Kidney tubule cell (primary cell): ENCODE results near the gene TMEM80.
"Not testable (repeated sequence)": the region's sequence is repeated elsewhere in the genome, so short reads cannot be mapped to it uniquely, and the experiment has no call there.

Experiments
- DNase-seq: peaks from one replicate; pipeline ENCODE4 v3.0.0-alpha.2; 2018; ENCODE audit warnings: low spot score

The TMEM80 gene

DNA sequence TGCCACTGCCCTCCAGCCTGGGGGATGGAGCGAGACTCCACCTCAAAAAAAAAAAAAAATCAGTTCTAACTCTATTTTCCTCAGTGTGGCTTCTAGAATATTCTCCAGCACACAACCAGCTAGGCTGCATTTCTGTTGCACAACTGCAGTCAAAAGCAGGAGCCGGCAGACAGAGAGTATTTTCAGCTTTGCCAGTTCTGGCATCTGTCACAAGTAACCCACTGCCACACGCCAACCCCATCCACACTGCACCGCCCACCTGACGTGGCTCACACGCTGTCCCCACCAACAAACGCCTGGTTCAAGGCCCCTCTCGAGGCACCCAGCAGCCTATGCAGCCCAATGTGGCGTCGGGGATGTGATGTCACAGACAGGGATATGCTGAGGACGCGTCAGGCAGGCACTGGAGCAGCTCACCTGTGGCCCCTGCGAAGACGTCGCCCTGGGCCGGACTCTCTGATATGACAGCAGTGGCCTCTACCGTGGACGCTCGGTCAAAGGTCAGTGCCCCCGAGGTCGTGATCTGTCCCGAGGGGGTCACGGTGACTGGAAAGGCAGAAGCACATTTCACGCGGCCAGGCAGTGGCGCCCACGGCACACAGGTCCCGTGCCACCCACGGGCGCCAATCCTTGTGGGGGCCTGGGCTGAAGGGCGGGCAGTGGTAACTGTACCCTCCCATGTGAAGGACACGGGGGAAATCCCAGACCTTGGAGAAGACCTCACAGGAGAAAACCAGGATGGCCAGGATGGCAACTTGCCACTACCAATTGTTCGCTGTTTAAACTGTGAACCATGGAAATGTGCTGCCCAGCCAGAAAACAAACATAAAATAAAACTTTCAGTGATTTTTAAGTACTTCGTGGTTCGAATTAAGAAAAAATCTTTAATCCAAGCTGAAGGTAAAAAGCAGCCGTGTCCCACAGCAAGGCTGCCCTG is 16.1 kb upstream of the TMEM80 start:
- no peak for DNase-seq

DNA sequence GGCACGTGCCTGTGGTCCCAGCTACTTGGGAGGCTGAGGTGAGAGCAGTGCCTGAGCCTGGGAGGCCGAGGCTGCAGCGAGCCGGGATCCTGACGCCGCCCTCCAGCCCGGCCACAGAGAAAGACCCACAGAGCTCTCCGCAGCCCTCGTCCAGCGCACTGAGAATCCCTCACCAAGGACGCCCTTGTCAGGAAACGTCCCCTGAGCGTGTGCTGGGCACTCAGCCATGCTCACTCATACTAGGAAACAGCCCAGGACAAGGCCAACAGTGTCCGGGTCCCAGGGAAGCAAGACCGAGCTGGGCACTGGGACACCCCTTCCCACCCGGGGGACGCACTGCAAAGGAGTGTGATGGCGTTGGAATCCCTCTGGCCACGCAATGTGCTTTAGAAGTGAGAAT is 15.1 kb upstream of the TMEM80 start:
- no peak for DNase-seq

DNA sequence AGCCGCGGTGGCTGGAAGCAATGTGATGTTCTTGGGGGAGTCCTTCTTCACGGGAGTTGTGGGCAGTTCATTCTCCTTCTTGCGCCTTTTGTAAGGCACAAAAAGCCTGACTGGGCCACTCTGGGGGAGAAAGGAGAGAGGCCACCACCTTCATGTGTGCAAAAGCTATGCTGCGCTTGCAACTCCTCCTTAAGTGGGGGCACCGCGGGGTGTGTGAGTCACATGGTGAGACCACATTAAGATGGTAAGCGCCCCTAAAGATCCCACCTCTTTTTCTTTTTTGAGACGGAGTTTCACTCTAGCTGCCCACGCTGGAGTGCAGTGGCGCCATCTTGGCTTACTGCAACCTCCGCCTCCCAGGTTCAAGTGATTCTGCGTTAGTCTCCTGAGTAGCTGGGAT is 14.6 kb upstream of the TMEM80 start:
- DNase-seq, result no peak

DNA sequence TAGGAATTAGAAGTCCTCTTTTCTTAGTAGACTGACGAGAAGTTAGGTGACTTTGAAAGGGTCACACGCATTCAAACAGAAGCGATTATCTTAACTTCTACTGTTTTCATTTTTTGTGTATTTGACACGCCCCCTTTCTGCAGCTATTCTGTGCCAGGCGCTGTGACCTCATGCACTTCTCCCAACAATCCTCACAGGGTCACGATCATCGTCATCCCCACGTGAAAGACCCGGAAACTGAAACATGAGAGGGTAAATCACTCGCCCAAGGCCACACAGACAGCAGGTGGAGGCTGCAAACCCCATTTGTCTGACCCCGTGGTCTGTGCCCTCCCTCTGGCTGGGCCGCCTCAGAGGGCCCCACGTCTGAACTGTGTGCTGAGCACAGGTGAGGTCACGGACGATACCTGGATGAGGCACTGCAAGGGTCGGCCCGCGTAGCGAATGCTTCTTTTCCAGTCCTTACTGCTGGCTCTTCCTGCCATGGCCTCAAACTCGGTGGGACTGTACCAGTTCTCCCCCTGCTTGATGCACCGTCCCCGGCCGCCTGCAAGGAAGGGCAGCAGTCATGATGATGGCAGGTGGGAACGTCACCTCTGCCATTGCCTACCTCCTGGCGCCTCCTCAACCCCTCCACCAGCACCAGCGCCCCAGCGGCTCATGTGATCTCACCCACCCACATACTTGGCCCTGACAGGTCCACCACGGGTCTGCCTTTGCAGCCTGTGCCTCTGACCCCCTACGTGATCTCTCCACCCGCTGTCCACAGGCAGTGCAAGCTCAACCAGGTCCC is 9.0 kb upstream of the TMEM80 start:
- DNase-seq, result no peak

DNA sequence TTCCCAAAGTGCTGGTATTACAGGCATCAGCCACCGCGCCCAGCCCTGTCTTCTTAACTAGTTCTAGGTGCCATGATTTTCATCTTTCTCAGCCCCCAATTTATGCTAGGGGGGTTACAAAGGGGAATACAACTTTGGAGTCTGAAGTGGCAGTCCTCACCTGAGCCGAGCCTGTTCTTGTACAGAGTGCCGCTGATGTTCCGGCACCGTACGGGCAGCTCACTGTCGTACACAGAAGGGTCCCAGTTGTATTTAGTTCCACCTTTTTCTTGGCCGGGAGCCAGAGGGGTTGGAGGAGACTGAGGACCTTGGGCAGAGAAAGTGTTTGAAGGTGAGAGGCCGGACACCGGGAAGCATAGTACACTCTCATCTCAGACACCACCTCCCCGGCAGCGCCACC is 7.9 kb upstream of the TMEM80 start:
- DNase-seq, result no peak

DNA sequence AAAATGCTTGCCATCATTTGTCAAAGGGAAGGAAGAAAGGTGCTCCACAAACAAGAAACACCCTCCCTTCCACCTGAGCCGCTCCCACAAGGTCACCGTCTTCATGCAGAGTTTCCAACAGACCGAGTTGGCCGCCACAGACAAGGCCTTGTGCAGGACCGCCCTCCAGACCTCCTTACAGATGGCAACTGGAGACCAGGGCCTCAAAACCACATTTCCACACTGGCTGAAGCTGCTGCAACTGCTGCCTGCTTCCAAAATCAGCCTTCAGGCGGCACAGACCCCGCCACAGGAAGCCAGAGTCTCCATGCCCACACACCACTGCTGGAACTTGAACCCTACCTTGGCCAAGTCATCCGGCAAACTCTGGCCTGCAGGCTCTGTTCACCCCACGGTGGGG is 6.9 kb upstream of the TMEM80 start:
- no peak for DNase-seq

- DNase-seq, result no peak
These were observed 6.0 kb upstream of the TMEM80 start for GRCh38 chr11:689625-690024.

DNA sequence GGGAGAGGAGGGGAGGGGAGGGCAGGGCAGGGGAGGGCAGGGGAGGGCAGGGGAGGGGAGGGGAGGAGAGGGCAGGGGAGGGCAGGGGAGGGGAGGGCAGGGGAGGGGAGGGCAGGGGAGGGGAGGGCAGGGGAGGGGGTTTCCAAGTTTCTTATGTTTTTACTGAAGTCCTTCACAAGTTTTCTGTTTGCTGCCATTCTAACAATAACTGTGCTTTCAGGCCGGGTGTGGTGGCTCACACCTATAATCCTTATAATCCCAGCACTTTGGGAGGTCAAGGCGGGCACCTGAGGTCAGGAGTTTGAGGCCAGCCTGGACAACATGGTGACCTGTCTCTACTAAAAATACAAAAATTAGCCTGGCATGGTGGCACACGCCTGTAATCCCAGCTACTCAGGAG is 5.4 kb upstream of the TMEM80 start:
- DNase-seq, result not testable (repeated sequence)

DNA sequence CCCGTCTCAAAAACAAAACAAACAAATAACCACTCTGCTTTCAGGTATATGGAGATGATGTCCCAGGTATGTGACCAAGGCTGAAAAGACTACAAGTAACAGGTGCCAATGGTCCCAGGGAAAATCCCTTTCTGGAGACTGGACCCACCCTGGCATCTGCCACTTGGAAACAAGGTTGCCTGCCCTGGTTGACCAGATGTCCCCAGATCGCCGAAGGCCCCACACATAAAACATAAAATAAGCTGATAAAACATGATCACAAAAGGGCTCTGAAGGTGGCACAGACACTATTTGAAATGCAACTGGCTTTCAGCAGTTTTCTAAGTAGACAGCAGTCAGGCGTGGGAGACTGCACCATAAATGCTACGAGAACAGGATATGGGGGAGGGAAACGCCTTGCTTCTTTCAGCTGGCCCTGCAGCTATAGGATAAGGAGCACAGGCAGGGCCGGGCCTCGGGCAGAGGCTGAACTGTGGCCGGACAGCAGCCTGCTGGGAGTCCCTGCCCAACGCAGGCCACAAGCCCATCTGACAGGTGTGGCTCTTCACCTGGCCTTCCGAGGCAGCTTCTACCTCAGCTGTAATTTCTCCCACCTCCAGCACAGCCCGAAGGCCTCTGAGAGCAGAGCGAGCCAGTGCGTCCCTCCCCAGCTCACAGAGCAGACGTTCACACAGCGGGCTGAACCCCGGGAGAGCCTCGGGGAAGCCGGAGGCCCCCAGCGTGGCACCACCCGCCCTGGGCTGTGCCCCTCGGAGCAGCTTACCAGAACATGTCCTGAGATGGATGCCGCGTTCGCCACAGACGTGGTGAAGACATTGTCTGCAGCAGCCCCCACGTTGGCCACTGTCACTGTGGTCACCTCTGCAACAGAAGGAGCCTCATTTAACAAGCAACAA is 4.6 kb upstream of the TMEM80 start:
- no peak for DNase-seq

GRCh38 chr11:691710-692590 is 3.7 kb upstream of the TMEM80 start:
- DNase-seq, result no peak

- DNase-seq, result no peak
These were observed 2.7 kb upstream of the TMEM80 start for GRCh38 chr11:692824-693414.

DNA sequence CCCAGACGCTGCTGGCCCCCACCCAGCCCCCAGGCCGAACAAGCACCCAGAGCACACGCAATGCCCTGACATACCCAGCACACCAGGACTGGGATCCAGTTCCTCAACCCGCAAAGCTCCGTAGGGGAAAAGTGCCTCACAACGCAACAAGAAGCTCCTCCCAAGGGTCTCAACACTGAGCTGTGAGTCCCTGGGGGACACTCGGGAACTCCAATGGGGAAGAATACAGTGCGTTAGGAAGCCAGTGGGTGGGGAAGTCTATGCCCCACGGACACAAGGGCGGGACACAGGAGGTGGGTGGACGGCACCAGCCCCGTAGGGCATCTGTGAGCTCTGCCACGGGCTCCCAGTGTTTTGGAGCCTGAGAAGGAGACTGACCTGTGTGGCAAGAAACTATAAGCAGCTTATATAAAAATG is 2.2 kb upstream of the TMEM80 start:
- no peak for DNase-seq

- no peak for DNase-seq
These were observed 1.6 kb upstream of the TMEM80 start for GRCh38 chr11:693887-694562.

- DNase-seq, result peak; percentile 98
These were observed 891 bp upstream of the TMEM80 start, which contains the start of gene DEAF1 for GRCh38 chr11:694563-695287. Gene DEAF1, minus strand, starts transcription at chr11:695222. Its CDS starts 175 bp downstream, at chr11:695047.

GRCh38 chr11:695288-695537 is 403 bp upstream of the TMEM80 start:
- DNase-seq, result no peak

GRCh38 chr11:696955-697491 is 1.4 kb downstream of the TMEM80 start:
- DNase-seq, result peak; percentile 92

DNA sequence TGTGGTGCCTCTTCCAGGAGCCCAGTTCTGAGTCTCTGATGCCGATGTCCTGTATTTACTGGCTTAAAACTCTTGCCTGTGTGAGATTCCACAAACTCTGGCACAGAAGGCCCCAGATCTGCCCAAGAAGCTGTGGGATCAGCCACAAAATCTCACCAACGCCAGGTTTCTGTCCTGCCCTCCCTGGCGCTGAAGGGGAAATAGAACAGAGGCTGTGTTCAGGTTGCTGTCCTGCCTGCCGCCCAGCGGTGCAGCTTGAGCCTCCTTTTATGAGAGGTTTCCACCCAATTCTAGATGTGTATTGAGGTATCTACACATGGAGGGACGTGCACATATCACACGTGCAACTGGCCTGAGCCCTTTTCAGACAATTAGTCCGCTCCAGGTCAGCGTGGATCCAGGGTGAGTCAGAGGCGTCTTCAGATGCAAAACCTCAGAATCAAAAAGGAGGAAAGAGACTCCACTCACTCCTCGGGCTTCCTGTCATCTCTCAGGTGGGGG is 2.2 kb downstream of the TMEM80 start:
- DNase-seq, result peak; percentile 84

DNA sequence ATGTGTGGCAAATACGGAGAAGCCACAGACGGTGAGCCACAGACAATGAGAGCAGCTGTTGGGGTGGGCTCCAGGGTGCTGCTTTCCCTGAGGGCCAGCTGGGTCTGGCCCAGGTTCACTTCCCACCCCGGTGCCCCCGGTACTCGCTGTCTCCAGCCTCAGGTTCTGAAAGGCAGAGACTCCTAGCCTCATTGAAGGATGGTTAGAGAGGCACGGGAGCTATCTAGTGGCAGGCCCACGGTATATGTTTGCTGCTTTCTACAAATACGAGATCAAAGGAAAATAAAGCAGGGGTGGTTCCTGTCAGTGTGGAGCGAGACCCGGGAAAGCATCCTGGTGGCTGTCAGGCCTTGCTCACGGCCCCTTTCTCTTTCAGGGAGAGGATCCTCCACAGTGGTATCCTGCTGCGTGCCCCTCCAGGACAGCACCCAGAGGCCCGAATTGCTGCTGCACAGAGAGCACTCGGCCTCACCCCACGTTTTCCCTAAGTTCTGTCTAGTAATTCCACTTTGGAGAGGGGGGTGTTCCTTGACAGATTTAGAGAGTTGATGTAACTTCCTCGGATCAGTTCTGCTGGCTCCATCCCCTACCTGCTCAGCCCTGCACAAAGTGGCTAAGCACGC is 3.0 kb downstream of the TMEM80 start:
- DNase-seq, result no peak

- DNase-seq, result no peak
These were observed 3.5 kb downstream of the TMEM80 start for GRCh38 chr11:699116-699508.
